ENCODE data around the gene ECI1.
A peak's percentile ranks its signal among the peaks of the same experiment; 100 is the strongest.

ECI1 gene

GRCh38 chr16:2267913-2268666, 16.7 kb upstream of the ECI1 start, which contains the start of gene RNPS1:
Gene RNPS1 (minus strand): TSS chr16:2268126. CDS start chr16:2264643, 3,483 bp downstream.
- TF ChIP-seq CREB1 (IDR thresholded peaks at IDR 0.05; ENCODE audit: low read depth) (peak; percentile 99), EP300 (IDR thresholded peaks at IDR 0.05; ENCODE audit: borderline replicate concordance) (peak; percentile 53), TAF1 (IDR thresholded peaks at IDR 0.05; ENCODE audit: low read depth) (peak; percentile 96), EGR1 (IDR thresholded peaks at IDR 0.05) (0 out of 2 replicates have a peak, but pooled peaks have one; percentile 17), FOXM1 (IDR thresholded peaks at IDR 0.05; ENCODE audit: borderline replicate concordance, low read depth) (no peak), CEBPB (IDR thresholded peaks at IDR 0.05) (no peak), YY1 (IDR thresholded peaks at IDR 0.05; ENCODE audit: low read depth) (peak; percentile 71), TEAD4 (IDR thresholded peaks at IDR 0.05) (0 out of 2 replicates have a peak, but pooled peaks have one; percentile 4)
- TF ChIP-seq, protein P1, sequence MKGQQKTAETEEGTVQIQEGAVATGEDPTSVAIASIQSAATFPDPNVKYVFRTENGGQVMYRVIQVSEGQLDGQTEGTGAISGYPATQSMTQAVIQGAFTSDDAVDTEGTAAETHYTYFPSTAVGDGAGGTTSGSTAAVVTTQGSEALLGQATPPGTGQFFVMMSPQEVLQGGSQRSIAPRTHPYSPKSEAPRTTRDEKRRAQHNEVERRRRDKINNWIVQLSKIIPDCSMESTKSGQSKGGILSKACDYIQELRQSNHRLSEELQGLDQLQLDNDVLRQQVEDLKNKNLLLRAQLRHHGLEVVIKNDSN (IDR thresholded peaks at IDR 0.05) = 0 out of 2 replicates have a peak, but pooled peaks have one; percentile 16
- TF ChIP-seq, protein P2, sequence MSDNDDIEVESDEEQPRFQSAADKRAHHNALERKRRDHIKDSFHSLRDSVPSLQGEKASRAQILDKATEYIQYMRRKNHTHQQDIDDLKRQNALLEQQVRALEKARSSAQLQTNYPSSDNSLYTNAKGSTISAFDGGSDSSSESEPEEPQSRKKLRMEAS (IDR thresholded peaks at IDR 0.05) = peak; percentile 97

DNA sequence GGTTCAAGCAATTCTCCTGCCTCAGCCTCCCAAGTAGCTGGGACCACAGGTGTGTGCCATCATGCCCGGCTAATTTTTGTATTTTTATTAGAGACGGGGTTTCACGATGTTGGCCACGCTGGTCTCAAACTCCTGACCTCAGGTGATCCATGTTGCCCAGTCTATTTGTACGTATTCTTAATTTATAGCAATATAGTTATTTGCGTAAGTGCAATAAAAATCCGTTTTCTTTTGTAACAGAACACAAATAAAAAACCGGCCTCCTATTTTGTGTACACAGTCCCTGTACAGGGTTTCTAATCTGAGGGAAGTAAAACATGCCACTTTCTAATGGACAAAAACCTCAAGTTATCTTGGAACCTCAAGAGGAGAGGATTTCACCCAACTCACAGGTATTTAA, 8.9 kb upstream of the ECI1 start:
- TF ChIP-seq, protein P3, sequence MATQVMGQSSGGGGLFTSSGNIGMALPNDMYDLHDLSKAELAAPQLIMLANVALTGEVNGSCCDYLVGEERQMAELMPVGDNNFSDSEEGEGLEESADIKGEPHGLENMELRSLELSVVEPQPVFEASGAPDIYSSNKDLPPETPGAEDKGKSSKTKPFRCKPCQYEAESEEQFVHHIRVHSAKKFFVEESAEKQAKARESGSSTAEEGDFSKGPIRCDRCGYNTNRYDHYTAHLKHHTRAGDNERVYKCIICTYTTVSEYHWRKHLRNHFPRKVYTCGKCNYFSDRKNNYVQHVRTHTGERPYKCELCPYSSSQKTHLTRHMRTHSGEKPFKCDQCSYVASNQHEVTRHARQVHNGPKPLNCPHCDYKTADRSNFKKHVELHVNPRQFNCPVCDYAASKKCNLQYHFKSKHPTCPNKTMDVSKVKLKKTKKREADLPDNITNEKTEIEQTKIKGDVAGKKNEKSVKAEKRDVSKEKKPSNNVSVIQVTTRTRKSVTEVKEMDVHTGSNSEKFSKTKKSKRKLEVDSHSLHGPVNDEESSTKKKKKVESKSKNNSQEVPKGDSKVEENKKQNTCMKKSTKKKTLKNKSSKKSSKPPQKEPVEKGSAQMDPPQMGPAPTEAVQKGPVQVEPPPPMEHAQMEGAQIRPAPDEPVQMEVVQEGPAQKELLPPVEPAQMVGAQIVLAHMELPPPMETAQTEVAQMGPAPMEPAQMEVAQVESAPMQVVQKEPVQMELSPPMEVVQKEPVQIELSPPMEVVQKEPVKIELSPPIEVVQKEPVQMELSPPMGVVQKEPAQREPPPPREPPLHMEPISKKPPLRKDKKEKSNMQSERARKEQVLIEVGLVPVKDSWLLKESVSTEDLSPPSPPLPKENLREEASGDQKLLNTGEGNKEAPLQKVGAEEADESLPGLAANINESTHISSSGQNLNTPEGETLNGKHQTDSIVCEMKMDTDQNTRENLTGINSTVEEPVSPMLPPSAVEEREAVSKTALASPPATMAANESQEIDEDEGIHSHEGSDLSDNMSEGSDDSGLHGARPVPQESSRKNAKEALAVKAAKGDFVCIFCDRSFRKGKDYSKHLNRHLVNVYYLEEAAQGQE (IDR thresholded peaks at IDR 0.05; ENCODE audit: low read depth) = no peak
- TF ChIP-seq RAD21 (IDR thresholded peaks at IDR 0.05; ENCODE audit: low read depth) (no peak), FOXM1 (IDR thresholded peaks at IDR 0.05; ENCODE audit: borderline replicate concordance, low read depth) (no peak), CEBPB (IDR thresholded peaks at IDR 0.05) (no peak)

GRCh38 chr16:2257726-2258125, 6.3 kb upstream of the ECI1 start:
- TF ChIP-seq TCF12 (IDR thresholded peaks at IDR 0.05; ENCODE audit: low read depth) = no peak
- TF ChIP-seq, protein P1 (IDR thresholded peaks at IDR 0.05) = no peak
- TF ChIP-seq RAD21 (IDR thresholded peaks at IDR 0.05; ENCODE audit: low read depth) = no peak
- TF ChIP-seq NFIC (IDR thresholded peaks at IDR 0.05) = no peak
- TF ChIP-seq, protein P2 (IDR thresholded peaks at IDR 0.05) = no peak
- no peak for TF ChIP-seq FOXM1 (IDR thresholded peaks at IDR 0.05; ENCODE audit: borderline replicate concordance, low read depth)

DNA sequence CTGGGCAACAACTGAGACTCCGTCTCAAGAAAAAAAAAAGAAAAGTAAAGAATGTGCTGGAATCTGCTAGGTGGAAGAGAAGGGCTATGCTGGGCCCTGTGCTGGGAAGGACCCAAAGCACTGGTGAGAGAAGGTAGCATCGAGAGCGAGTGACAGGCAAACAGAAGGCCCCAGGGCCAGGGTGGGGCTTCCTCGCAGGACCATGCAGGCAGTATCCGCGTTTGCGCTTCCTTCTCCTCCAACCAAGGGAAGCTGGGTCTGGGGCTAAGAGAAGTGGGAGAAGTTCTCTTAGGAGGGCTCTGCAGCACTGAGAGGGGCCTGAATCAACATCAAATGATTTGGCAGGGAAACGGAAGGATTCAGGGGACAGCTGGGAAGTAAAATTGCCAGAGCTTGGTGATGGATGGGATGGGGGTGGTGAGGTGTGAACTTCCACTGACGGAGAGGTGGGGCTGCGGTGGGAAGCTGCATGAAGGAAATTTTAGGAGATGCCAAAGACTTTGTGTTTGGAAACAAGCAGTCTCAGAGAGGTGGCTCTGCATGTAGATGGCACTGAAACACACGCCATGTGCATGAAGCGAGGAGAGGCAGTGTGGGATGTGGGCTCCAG, 5.2 kb upstream of the ECI1 start:
- TF ChIP-seq, protein P1 (IDR thresholded peaks at IDR 0.05) = no peak
- TF ChIP-seq TAF1 (IDR thresholded peaks at IDR 0.05; ENCODE audit: low read depth) = no peak
- TF ChIP-seq CREB1 (IDR thresholded peaks at IDR 0.05; ENCODE audit: low read depth) = no peak
- TF ChIP-seq RAD21 (IDR thresholded peaks at IDR 0.05; ENCODE audit: low read depth) = no peak
- TF ChIP-seq, protein P3 (IDR thresholded peaks at IDR 0.05; ENCODE audit: low read depth) = no peak
- TF ChIP-seq TCF12 (IDR thresholded peaks at IDR 0.05; ENCODE audit: low read depth) = no peak
- TF ChIP-seq ZBTB7A (IDR thresholded peaks at IDR 0.05; ENCODE audit: low read depth) = no peak
- TF ChIP-seq NFIC (IDR thresholded peaks at IDR 0.05) = no peak
- no peak for TF ChIP-seq CEBPB (IDR thresholded peaks at IDR 0.05)
- TF ChIP-seq, protein P2 (IDR thresholded peaks at IDR 0.05) = no peak
- no peak for TF ChIP-seq EGR1 (IDR thresholded peaks at IDR 0.05)
- TF ChIP-seq YY1 (IDR thresholded peaks at IDR 0.05; ENCODE audit: low read depth) = no peak
- no peak for TF ChIP-seq EP300 (IDR thresholded peaks at IDR 0.05; ENCODE audit: borderline replicate concordance)
- TF ChIP-seq TEAD4 (IDR thresholded peaks at IDR 0.05) = no peak

DNA sequence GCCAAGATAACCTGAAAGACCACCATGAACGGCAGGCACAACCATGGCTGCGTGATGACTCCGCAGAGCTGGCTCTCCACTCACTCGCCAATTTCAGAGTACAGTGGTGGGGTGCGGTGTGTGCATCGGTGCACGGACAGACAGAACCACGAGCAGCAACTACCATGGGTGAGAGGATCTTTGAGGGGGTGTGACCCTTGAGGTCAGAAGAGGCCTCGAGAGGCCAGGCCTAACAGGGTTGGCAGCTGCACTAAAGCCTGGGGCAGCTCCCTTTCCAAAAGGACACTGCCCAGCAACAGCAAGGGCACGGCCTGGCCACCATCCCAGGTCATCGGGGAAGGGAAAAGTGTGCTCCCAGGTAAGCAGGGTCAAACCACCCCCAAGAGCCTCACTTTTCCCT, 1.9 kb upstream of the ECI1 start:
- TF ChIP-seq RAD21 (IDR thresholded peaks at IDR 0.05; ENCODE audit: low read depth) (no peak), NFIC (IDR thresholded peaks at IDR 0.05) (no peak), TEAD4 (IDR thresholded peaks at IDR 0.05) (no peak), YY1 (IDR thresholded peaks at IDR 0.05; ENCODE audit: low read depth) (no peak), ZBTB7A (IDR thresholded peaks at IDR 0.05; ENCODE audit: low read depth) (no peak), FOXM1 (IDR thresholded peaks at IDR 0.05; ENCODE audit: borderline replicate concordance, low read depth) (no peak), EP300 (IDR thresholded peaks at IDR 0.05; ENCODE audit: borderline replicate concordance) (no peak), TCF12 (IDR thresholded peaks at IDR 0.05; ENCODE audit: low read depth) (no peak), CEBPB (IDR thresholded peaks at IDR 0.05) (no peak), CREB1 (IDR thresholded peaks at IDR 0.05; ENCODE audit: low read depth) (no peak), EGR1 (IDR thresholded peaks at IDR 0.05) (no peak), TAF1 (IDR thresholded peaks at IDR 0.05; ENCODE audit: low read depth) (no peak)
- TF ChIP-seq, protein P2 (IDR thresholded peaks at IDR 0.05) = no peak
- TF ChIP-seq, protein P1 (IDR thresholded peaks at IDR 0.05) = no peak
- TF ChIP-seq, protein P3 (IDR thresholded peaks at IDR 0.05; ENCODE audit: low read depth) = no peak
